ENCODE data around the gene TMEM131. TPM values are rescaled to one million over a fixed set of nuclear protein-coding genes. Genes with fewer than 3 reads are reported as not detected.

TMEM131 gene
- total and polyA plus RNA-seq, 2 of the 8 experiments (the other 6 are each of a cell fraction or from before 2014, with no cell fraction given) = 9.7 to 22.9 TPM

DNA sequence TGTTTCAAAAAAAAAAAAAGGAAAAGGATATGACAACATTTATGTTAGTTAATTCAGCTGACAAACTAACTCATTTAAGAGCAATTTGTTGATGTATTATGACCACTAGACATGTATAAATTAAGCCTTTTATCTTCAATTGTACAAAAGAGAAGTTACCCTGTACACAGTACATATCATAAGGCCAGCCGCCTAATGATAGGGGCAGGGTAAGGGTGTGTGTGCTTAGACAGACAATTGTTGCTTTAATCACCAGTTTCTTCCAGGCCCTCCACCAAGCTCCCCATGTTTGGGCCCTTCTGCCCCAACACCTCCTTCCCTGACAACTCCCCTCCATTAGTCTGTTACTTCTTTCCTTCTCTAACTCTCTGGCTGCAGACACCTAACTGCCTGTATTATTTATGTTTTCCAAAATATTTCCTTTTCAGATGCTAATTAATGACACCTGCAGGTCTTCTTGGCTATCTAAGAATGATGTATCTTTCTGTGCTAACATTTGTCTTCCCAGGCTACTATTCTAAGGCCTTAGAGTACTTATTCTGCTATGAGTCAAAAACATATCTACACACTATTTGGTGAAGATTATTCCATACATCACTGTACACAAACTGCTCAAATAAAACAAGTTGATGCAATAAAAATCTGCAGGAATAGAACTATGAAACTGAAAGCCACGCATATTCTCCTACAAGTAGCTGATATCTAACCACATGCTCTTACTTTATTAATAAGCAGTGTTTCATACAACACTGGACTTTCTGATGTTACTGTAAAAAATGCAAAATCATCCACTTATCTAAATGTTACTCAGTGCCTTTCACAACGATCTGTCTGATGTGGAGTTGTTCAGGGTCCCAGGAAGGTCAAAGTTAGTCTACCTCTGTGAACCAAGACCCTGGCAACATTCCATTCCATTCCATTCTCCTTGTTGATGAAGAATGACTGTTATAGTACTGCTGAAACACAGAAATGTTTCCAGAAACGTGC lies 26.4 kb downstream of the TMEM131 start (continued):
- TF ChIP-seq POLR2A (IDR thresholded peaks at IDR 0.05; ENCODE audit: control extremely low read depth in 1 of 2, low read depth in 2 of 2, low read length in 2 of 2) (no peak), RNF2 (IDR thresholded peaks at IDR 0.05; ENCODE audit: borderline replicate concordance, low read depth, low read length, missing control alignments, poor library complexity, severe bottlenecking) (no peak), JUND (IDR thresholded peaks at IDR 0.05; ENCODE audit: low read length) (no peak), CHD1 (IDR thresholded peaks at IDR 0.05; ENCODE audit: low read depth, low read length) (no peak), BCL11A (IDR thresholded peaks at IDR 0.05; ENCODE audit: low read depth in 2 of 2, low read length in 2 of 2) (no peak), RXRA (IDR thresholded peaks at IDR 0.05; ENCODE audit: insufficient read depth, low read depth, low read length) (no peak)
- TF ChIP-seq, protein P1, sequence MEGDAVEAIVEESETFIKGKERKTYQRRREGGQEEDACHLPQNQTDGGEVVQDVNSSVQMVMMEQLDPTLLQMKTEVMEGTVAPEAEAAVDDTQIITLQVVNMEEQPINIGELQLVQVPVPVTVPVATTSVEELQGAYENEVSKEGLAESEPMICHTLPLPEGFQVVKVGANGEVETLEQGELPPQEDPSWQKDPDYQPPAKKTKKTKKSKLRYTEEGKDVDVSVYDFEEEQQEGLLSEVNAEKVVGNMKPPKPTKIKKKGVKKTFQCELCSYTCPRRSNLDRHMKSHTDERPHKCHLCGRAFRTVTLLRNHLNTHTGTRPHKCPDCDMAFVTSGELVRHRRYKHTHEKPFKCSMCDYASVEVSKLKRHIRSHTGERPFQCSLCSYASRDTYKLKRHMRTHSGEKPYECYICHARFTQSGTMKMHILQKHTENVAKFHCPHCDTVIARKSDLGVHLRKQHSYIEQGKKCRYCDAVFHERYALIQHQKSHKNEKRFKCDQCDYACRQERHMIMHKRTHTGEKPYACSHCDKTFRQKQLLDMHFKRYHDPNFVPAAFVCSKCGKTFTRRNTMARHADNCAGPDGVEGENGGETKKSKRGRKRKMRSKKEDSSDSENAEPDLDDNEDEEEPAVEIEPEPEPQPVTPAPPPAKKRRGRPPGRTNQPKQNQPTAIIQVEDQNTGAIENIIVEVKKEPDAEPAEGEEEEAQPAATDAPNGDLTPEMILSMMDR (IDR thresholded peaks at IDR 0.05; ENCODE audit: control extremely low read depth in 1 of 3, insufficient read depth in 1 of 3, low read depth in 1 of 3, low read length in 3 of 3) = no peak
- TF ChIP-seq, protein P2, sequence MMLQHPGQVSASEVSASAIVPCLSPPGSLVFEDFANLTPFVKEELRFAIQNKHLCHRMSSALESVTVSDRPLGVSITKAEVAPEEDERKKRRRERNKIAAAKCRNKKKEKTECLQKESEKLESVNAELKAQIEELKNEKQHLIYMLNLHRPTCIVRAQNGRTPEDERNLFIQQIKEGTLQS (IDR thresholded peaks at IDR 0.05; ENCODE audit: insufficient read depth, low read depth, low read length) = no peak

Data from H1 (cell line).